SW480 (cell line): ENCODE results near the gene FAM83G.
"Not testable (repeated sequence)": the region's sequence is repeated elsewhere in the genome, so short reads cannot be mapped to it uniquely, and the experiment has no call there.

Experiments used
- DNase-seq: peaks from one replicate; pipeline ENCODE4 v3.0.0-alpha.2; 2016; ENCODE audit warnings: low spot score

Gene FAM83G

GRCh38 chr17:18966831-18967624 is 37.5 kb downstream of the FAM83G start:
- no peak for DNase-seq

GRCh38 chr17:18965530-18966236 is 38.9 kb downstream of the FAM83G start:
- DNase-seq, result no peak

- no peak for DNase-seq
Measured at GRCh38 chr17:18964550-18964949, 40.0 kb downstream of the FAM83G start.

DNA sequence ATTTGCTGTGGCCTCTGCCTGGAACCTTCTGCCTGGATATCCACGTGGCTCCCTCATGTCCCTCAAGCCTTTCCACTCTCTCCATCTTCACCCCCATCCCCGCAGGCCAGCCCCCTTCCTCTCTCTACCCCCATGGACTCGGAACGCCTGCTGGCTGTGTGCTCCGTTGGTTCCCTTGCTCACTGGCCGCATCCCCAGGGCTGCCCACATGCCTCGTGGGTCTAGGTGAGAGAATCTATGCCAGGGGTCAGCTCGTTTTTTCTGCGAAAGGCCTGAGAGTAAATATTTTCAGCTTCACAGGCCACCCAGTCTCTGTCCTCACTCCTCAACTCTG is 40.6 kb downstream of the FAM83G start:
- DNase-seq, result no peak

DNA sequence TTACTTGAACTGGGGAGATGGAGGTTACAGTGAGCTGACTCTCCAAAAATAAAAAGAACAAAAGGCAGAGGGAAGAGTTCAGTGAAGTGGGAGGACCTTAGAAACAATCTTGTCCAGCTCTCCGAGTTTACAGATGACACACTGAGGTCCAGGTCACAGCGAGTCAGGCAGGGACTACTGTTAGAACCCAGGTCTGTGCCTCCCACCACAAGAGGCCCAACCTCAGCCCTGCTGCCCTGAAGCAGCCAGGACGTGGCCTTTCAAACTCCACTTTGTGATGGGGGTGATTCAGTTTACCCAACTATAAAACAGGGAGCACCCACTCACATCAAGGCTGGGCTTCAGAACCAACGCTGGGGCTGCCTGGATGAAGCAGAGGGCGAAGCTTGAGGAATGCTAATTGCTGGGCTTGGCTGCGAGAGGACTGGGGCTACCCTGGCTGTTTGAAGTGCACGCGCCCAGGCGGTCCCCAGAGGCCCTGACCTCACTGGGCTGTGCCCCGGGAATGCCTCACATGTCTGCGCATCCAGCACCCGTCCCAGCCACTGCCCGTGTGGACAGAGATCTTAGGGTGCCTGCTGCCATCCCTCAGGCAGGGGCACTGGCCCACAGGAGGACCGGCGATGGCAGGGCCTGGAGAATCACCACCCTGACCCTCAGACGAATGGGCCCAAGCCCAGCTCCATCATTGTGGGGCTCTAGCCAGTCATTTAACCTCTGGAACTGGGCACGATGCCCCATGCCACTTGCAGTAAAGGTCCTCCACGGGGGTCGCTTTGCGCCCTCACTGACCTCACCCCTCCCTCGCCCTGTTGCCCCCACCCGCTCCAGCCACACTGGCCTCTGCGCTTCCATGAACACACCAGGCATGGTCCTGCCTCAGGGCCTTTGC is 41.2 kb downstream of the FAM83G start:
- DNase-seq, result peak; percentile 79

DNA sequence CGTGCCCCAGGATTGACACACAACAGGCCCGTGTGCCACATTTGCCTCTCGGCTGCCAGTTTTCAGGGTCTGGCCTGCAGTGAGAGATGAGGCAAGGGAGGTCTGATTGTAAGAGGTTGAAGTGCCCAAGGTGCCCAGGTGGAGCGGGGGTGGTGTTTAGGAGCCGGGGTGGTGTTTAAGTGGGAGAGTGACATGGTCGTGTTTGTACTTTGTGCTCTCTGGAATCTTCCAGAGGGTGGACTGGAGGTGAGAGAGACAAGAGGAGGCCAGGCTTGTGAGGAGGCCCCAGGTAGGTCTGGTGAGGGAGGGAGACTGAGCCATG is 42.1 kb downstream of the FAM83G start:
- DNase-seq, result no peak

GRCh38 chr17:18961634-18962493 is 42.7 kb downstream of the FAM83G start:
- DNase-seq, result no peak

GRCh38 chr17:18960803-18961511 is 43.6 kb downstream of the FAM83G start:
- peak; percentile 55 for DNase-seq

DNA sequence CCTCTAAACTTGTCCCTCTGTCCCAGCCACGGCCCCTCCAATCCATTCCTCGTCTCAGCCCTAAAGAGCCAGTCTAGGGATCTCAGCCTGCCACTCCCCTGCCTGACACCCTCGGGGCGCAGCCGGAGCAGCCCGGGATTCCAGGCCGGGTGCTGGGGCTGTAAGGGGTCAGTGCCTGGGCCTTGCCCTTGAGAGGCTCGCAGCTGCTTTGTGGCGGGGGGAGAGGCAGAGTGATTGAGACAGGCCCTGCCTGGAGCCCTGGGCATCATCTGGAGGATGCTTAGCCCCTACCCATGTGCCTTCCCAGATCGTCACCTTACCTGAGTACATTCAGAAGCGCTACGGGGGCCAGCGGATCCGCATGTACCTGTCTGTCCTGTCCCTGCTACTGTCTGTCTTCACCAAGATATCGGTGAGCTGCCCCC is 44.3 kb downstream of the FAM83G start:
- DNase-seq, result no peak

GRCh38 chr17:18959845-18960240 is 44.7 kb downstream of the FAM83G start:
- DNase-seq, result no peak

DNA sequence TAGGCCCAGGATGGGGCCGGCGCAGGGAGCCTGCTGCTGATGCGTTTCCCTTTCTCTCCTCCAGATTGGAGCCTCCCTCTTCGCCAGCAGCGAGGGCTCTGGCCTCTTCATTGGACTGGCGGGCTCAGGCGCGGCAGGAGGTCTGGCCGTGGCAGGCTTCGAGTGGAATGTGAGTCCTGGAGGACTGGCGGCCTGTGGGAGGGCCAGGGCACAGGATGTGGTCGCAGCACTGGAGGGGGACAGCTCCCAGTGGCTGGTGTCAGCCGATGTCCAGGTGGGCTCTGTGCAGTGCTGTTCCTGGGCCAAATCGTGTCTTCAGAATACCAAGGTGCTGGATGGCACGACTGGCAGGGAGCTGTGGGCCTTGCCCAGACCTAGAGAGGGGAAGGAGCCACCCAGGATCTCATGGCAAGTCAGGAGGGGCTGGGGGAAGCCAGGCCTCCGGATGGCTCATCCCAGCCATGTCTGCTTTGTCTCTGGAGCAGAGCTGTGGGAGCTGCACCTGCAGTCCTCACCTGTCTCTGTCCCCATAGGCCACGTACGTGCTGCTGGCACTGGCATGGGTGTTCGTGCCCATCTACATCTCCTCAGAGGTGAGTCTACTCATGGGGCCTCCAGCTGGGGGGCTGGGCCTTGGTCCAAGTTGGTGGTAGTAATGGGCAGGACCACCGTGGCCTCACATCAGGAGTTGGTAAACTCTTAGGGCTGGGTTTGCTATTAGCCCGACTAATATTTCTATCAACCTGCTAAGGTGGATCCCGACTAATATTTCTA is 45.3 kb downstream of the FAM83G start:
- DNase-seq, result peak; percentile 29

DNA sequence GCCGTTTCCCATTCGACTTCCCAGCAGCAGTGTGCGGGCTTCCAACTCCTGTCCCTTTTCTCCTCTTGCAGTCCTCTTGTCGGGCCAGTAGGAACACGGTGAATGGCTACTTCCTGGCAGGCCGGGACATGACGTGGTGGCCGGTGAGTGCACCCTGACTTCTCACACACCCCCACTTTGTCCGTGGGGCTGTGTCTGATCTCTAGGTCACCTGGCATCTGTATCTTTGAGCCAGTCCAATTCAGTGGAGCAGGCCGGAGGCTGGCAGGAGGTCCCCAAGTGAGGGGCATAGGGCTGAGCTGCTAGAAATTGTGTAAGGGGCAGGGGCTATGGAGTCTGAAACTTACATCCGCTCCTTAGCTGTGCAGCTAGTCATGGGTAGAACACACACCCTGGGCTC is 46.0 kb downstream of the FAM83G start:
- no peak for DNase-seq

DNA sequence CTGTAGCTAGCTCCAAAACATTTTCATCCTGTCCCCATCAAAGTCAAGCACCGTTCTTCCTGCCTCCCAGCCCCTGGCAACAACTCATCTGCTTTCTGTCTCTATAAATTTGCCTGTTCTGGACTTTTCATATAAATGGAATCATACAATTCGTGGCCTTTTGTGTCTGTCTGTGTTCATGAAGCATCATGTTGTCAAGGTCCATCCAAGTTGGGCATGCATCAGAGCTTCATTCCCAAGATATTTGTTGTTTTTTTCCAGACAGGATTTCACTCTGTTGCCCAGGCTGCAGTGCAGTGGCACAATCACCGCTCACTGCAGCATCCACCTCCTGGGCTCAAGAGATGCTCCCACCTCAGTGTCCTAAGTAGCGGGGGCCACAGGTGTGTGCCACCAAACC is 46.7 kb downstream of the FAM83G start:
- DNase-seq, result no peak

DNA sequence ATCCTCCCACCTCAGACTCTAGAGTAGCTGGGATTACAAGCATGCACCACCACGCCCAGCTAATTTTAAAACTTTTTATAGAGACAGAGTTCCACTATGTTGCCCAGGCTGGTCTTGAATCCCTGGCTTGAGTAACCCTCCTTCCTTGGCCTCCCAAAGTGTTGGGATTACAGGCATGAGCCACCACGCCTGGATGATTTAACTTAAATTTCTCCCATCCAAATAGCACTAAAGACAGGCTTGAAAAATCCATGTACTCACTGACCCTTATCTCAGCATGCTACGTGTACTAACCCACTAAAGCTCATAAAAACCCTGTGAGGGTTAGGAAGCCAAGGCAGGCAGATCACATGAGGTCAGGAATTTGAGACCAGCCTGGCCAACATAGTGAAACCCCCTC is 48.0 kb downstream of the FAM83G start:
- DNase-seq, result no peak

- not testable (repeated sequence) for DNase-seq
Measured at GRCh38 chr17:18956021-18956420, 48.5 kb downstream of the FAM83G start.

DNA sequence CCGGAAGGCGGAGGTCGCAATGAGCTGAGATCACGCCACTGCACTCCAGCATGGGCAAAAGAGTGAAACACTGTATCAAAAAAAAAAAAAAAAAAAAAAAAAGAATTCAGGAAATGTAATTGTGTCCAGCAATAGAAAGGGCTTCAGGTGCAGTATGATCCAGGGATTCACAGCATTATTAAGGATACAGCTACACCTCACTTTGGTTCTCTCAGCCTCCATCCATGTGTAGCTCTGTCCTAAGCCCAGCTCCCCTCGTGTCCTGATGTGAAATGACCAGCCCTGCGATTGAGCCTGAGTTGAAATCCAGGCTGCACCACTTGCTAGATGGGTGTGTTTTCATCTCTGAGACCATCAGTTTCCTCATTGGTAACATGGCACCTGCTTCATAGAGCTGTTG is 49.6 kb downstream of the FAM83G start:
- DNase-seq, result no peak

DNA sequence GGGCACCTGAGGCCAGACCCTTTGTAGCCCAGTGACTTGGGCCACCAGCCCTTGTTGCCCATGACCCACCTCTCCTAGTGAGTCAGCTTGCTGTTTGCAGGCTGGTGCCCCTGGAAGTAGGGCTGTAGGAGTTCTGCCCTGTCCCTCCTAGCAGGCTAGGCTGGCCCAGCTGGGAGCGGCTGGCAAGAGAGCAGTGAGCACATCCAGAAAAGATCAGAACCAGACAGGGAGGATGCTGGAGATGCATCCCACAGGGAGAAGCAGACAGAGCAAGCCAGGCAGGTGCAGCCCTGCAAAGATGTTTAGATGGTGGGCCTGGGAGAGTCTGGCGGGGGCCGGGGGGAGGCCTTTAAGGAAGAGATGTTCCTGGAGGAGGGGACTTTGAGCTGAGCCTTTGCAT is 50.2 kb downstream of the FAM83G start:
- no peak for DNase-seq

- DNase-seq, result no peak
Measured at GRCh38 chr17:18953231-18953728, 51.3 kb downstream of the FAM83G start.

- DNase-seq, result no peak
Measured at GRCh38 chr17:18951941-18952842, 52.4 kb downstream of the FAM83G start, which contains the start of gene SLC5A10. TSS of gene SLC5A10 (plus strand) at chr17:18952165. CDS start at chr17:18952206, 41 bp downstream.
